GM03348 (cell line): Measurements from ENCODE around the gene ABCA13.

Source experiments
- DNase-seq: peaks from one replicate; pipeline ENCODE4 v3.0.0; 2012; ENCODE audit warnings: low spot score

The ABCA13 gene

GRCh38 chr7:48380921-48381320 is 209.7 kb downstream of the ABCA13 start:
- no peak for DNase-seq

- no peak for DNase-seq
Observed at GRCh38 chr7:48381571-48381970, 210.3 kb downstream of the ABCA13 start.

DNA sequence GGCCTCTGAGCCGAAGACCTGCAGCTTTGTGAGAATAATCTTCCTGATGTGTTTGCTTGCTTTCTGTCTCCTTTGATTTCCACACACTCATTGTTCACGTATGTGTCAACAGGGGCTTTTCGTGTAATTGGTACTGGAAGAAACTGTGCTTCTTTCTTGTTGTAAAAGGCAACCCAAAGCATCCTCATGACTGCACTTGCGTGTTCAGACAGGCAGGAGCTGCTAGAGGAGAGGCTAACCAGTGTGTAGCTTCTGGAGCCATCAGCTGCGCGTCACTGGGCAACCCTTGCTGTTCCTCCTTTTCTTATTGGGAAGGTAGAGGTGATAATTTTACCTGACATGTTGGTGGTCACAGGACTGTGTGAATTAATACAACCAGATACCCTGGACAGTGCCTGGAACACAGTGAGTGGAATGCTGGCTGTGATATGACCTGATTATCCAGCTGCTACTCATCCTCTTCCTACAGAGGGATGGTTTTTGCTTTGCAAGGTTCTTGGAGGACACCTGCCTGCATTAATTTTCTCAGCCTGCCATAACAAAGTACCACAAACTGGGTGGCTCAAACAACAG is 213.0 kb downstream of the ABCA13 start:
- no peak for DNase-seq

DNA sequence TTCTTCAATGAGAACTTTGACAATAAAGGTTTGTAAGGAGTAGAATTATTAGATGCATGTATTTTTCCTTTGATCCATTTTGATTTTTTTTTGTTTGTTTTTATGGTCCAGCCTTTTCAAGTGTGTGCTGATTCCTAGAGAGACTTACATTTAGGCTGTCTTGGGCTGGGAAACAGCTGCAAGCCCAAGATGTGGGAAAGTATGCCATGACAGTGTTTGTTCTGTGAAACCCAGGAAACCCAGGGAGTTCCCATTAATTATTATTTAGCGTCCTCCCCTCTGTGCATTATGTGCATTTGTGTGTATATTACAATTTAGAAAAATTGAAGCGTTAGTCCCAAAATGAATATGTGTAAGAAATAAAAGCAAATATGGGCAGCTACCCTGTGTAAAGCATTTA is 216.7 kb downstream of the ABCA13 start:
- DNase-seq, result no peak

- DNase-seq, result no peak
Observed at GRCh38 chr7:48388911-48389310, 217.7 kb downstream of the ABCA13 start.

DNA sequence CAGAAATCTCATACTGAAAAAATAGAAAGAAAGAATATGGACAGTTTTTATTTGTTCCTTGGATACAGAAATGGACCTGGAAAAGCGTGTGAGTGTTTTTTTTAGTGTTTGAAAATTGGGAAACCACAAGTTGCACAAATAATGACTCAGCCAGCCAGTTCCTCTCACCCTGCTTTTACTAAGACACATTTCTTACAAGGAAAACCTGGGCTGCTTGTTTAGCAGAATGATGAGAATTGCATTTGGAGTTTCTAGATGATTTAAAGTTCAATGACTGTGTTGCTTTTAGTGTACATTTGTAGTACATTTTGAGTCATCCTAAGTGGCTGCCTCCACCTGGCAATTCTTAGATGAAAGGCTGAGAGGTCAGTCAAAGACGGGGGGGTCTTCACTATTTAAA is 218.7 kb downstream of the ABCA13 start:
- DNase-seq, result peak; percentile 56

GRCh38 chr7:48390388-48391327 is 219.4 kb downstream of the ABCA13 start:
- no peak for DNase-seq

- DNase-seq, result no peak
Observed at GRCh38 chr7:48398191-48398590, 226.9 kb downstream of the ABCA13 start.

- DNase-seq, result no peak
Observed at GRCh38 chr7:48402721-48403120, 231.5 kb downstream of the ABCA13 start.

- no peak for DNase-seq
Observed at GRCh38 chr7:48408731-48409130, 237.5 kb downstream of the ABCA13 start.

DNA sequence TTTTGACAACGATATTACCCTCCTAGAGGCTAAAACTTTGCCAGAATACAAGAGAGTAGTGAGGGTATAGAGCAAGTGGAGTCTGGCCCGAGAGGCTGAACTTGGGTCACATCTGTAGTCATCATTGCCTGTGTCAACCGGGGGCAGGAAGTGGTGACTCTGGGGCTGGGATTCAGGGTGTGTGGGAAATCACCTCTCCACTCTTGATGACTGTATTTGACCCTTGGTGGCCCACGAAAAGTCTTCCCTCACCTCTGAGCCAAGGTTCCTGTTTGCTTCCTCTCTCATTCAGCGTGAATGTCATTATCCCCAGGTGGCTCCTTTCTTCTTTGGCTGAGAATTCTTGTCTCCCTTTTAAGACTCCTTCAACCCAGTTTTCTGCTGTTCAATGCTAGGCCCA is 240.4 kb downstream of the ABCA13 start:
- DNase-seq, result no peak

- DNase-seq, result no peak
Observed at GRCh38 chr7:48414011-48414732, 242.9 kb downstream of the ABCA13 start.

DNA sequence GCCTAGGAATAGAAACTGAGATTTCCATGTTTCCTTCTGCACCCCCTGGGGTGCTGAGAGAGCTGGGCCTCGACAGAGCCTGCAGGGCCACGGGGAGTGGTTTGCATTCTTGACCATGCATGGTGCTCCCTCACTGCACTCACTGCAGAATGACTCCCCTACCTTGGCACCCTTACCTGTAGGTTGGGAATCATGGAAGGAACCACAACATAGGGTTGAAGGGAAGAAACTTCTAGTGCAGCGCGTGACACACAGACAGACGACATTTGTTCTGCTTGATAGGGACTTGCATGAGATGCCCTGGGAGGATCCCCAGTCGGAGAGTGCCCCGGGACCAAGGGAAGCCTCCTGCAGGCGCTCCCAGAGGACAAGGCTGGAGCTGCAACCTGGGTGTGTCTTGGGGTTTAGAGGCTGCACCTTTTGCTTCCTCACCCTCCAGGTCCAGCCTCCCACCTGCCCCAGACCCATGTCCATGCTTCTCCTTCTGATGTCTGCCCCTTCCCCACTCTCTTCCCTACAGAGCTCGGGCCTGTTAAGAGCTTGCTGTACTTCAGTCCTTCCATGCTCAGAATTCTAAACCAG is 245.2 kb downstream of the ABCA13 start:
- no peak for DNase-seq

DNA sequence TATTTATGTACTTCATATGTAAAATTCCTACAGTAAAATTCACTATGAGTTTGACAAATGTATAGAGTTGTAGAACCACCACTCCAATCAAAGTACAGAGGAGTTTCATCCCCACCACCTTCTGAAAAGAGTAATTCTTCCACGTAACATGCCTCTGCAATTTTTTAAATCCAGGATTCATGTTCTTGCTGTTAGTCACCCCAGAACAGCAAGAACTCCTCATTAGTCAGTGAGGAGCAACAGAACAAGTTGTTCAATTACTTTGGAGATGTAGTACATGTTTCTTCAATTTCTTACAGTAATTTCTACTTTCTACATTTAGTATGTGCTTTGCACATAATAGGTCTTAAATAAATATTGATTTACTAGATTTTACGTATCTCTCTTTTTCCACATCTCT is 248.1 kb downstream of the ABCA13 start:
- no peak for DNase-seq

GRCh38 chr7:48420206-48420605 is 248.9 kb downstream of the ABCA13 start:
- DNase-seq, result no peak

DNA sequence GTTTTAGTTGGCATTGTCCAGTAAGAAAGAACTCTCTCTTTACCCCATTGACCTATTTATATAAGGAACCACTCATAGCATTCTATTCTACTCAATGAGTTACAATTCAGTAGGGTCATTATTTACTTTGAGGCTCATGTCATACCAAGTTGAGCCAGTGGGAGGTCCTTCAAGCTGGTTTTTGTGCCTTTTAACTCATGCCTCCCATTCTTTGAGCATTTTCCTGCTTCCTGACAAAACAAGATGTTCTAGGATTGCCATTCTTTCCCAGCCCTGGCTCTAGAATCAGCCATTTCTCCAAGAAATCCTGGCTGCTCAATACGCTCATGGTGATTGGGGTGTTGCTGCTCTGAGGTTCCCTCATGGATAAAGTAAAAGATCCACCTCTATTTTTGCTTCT is 250.1 kb downstream of the ABCA13 start:
- no peak for DNase-seq

GRCh38 chr7:48424731-48425130 is 253.5 kb downstream of the ABCA13 start:
- DNase-seq, result peak; percentile 11

DNA sequence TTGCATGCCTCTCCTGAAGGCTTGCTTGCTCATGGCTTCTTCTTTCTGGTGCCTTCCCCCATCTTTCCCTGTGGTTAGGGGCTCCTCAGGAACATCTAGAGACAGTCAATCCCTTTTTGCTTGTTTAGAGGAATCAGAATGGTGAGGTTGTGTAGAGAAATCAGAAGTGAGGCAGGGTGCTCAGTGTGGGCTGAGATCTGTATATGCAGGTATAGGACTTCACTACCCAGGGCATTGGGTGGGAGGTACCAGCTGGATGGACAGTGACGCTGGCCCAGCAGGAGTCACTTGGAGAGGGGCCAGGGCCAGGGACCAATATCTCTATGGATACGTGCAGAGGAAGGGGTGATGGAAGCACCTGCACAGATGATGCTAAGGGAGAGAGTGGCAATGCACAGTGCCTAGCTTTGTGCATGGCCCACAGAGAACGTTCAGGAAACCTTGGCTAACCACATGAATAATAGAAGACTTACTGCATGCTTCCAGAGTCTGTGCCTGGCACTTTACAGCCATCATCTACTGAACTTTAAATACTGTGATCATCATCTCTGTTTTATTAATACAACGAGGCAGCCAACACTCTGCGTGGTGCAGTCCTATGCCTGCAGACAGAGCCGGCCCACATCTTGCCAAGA is 255.2 kb downstream of the ABCA13 start:
- no peak for DNase-seq

DNA sequence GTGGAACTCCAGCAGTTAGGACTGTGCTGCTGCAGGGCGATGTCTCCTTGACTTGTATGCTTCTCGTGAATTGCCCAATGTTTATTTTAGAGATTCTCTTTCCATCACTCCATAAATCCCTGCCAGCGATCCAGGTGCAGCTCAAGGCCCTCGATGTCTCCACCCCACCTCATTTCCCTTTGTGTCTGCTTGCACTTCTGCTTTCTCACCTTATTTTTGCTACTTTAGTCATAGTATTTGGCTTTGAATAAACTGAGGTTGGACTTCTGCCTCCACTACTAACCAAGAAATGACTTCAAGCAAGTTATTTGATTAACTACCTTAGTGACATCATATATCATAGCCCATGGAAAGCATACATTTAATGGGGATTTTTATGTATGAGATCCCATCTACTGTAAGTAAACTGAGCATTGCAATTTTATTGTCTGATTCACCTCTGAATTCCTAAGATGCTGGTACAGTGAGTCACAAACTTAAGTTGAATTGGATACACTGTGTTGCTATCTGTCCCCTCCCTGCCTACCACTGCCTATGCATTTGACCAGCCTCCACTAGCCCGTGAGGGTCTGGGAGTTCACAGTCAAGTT is 255.8 kb downstream of the ABCA13 start:
- peak; percentile 50 for DNase-seq

GRCh38 chr7:48427671-48428070 is 256.4 kb downstream of the ABCA13 start:
- DNase-seq, result no peak

GRCh38 chr7:48428091-48428684 is 256.9 kb downstream of the ABCA13 start:
- DNase-seq, result no peak
